Activated CD4-positive, alpha-beta T cell treated with anti-CD3 and anti-CD28 coated beads, Interleukin-2, amount 50 U/mL, for 24 hours (primary cell): Measurements from ENCODE around the gene FHL1.
"Not testable (repeated sequence)": the region's sequence is repeated elsewhere in the genome, so short reads cannot be mapped to it uniquely, and the experiment has no call there.

Experiments used
- DNase-seq, 2 donors: peaks; one replicate each; pipeline ENCODE4 v3.0.0-alpha.2; 2020; ENCODE audit warnings: low read depth in 1 of 2, low spot score in 1 of 2

FHL1 gene

GRCh38 chrX:136146614-136147314 lies 569 bp upstream of the FHL1 start:
- no peak for DNase-seq

- no peak for DNase-seq
Observed at GRCh38 chrX:136147976-136148375, 643 bp downstream of the FHL1 start.

GRCh38 chrX:136148391-136148790 lies 1.1 kb downstream of the FHL1 start:
- no peak for DNase-seq

- no peak for DNase-seq
Observed at GRCh38 chrX:136154998-136155397, 7.7 kb downstream of the FHL1 start.

GRCh38 chrX:136156560-136157117 lies 9.3 kb downstream of the FHL1 start:
- no peak for DNase-seq

GRCh38 chrX:136157187-136157586 lies 9.9 kb downstream of the FHL1 start:
- no peak for DNase-seq

GRCh38 chrX:136158685-136159084 lies 11.4 kb downstream of the FHL1 start:
- no peak for DNase-seq

GRCh38 chrX:136159611-136160025 lies 12.3 kb downstream of the FHL1 start:
- no peak for DNase-seq

- DNase-seq = peak in 1 of 2 donors; percentile 6
Observed at GRCh38 chrX:136162827-136163570, 15.7 kb downstream of the FHL1 start.

- no peak for DNase-seq
Observed at GRCh38 chrX:136163689-136164088, 16.4 kb downstream of the FHL1 start.

GRCh38 chrX:136165406-136165805 lies 18.1 kb downstream of the FHL1 start:
- DNase-seq = no peak

GRCh38 chrX:136166221-136166855 lies 19.0 kb downstream of the FHL1 start:
- no peak for DNase-seq

- not testable (repeated sequence) for DNase-seq
Observed at GRCh38 chrX:136167989-136168388, 20.7 kb downstream of the FHL1 start.

- DNase-seq = no peak
Observed at GRCh38 chrX:136168929-136169735, 21.8 kb downstream of the FHL1 start.

- no peak for DNase-seq
Observed at GRCh38 chrX:136170139-136170800, 22.9 kb downstream of the FHL1 start.

- DNase-seq = no peak
Observed at GRCh38 chrX:136171420-136171819, 24.1 kb downstream of the FHL1 start.

- no peak for DNase-seq
Observed at GRCh38 chrX:136176399-136176825, 29.1 kb downstream of the FHL1 start.

GRCh38 chrX:136179133-136179532 lies 31.8 kb downstream of the FHL1 start:
- DNase-seq = no peak

GRCh38 chrX:136182414-136182813 lies 35.1 kb downstream of the FHL1 start:
- no peak for DNase-seq

- DNase-seq = no peak
Observed at GRCh38 chrX:136183172-136183571, 35.8 kb downstream of the FHL1 start.
